Activated CD4-positive, CD25-positive, alpha-beta regulatory T cell treated with anti-CD3 and anti-CD28 coated beads, Interleukin-2, amount 50 U/mL, for 24 hours (primary cell): ENCODE measurements around the gene CRYGN.

Source experiments
- ATAC-seq, 2 donors: fragments of 150-1000 bp; cut with Tn5 transposase; one replicate each; pipeline ENCODE4 v1.10.0; 2021; ENCODE audit warnings: mild to moderate bottlenecking in 1 of 2, moderate library complexity in 1 of 2

Gene CRYGN

GRCh38 chr7:151439855-151440798 lies at the start of gene CRYGN:
Gene CRYGN (minus strand): TSS chr7:151440141. CDS start chr7:151439917, 224 bp downstream.
- ATAC-seq = no peak

- no peak for ATAC-seq
These were observed 49.6 kb upstream of the CRYGN start for GRCh38 chr7:151489498-151489897.

- ATAC-seq = no peak
These were observed 48.2 kb upstream of the CRYGN start for GRCh38 chr7:151488096-151488495.

DNA sequence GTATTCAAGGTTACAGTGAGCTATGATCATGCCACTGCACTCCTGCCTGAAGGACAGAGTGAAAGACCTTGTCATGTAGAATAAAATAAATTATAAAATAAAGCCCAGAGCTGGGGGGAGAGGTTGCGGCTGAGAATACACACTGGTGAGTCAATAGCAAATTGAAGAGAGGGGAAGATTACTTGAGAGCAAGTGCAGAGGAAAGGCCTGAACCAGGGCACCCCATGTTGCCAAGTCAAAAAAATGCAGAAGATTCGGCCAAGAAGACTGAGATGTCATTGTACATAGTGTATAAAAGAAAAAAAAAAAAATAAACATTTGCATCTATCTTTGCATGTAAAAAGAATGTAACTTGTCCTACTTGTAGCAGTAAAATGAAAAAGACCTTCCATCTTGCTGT lies 47.3 kb upstream of the CRYGN start:
- ATAC-seq = no peak

GRCh38 chr7:151486074-151486473 lies 46.1 kb upstream of the CRYGN start:
- ATAC-seq = no peak

DNA sequence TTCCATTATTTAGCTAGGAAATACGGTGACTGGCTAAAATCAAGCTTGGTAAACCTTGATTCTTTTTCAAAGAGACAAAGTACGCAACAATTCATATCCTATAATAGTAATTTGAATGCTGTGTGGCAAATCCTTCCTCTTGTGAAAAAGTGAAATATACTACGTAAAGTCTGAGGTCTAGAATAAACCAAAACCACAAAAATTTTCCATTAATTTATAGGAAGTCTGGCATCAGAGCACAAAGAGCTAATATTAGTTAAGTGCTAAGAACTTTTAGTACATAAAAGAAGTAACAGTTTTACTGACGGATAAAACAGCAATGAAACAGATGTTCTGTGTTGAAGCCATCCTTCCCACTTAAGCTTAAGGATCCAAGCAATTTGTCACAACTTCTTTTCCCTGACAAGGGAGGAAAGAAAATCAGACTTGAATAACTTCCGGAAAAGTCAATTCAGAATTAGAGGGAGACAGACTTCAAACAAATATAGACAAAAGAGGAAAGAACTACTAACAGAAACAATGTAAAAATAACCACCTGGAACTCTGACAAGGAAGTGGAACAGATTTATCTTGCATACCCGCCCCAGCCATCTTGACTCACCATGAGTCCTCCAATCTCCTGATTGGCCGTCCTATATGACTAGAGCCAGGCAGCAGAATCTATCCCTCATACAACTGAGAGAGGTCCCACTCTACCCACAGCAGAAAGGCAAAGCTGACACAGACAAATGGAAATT lies 45.2 kb upstream of the CRYGN start:
- peak; percentile 58 to 77 for ATAC-seq

- ATAC-seq = no peak
These were observed 43.7 kb upstream of the CRYGN start for GRCh38 chr7:151483711-151483983.

DNA sequence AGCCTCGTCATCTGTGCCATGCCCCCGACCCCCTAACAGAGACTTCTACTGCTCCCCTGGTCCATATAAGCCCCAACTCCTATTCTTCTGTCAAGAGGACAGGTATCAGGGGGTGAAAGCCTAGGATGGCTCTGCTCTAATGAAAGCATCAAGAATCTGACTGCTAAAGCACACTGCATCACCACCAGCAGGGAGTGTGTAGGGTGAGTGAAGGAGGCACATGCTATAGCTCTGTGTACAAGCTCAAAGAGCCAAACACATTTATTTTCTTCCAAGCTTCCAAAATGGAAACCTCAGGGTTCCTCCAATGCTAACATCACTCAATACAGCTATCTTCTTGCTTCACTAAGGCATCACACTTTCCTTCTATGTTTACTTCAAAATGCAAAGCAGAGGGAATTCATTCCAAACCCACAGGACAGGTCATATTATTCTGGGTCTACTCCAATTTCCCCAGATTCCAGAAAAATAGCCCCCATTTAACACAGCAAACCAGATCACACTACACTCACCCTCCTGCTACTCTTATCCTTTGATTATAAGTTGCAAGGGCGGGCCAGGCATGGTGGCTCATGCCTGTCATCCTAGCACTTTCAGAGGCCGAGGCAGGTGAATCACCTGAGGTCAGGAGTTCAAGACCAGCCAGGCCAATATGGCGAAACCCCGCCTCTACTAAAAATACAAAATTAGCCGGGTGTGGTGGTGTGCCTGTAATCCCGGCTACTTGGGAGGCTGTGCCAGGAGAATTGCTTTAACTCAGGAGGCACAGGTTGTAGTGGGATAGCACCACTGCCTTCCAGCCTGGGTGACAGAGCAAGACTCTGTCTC lies 43.2 kb upstream of the CRYGN start:
- ATAC-seq = no peak

DNA sequence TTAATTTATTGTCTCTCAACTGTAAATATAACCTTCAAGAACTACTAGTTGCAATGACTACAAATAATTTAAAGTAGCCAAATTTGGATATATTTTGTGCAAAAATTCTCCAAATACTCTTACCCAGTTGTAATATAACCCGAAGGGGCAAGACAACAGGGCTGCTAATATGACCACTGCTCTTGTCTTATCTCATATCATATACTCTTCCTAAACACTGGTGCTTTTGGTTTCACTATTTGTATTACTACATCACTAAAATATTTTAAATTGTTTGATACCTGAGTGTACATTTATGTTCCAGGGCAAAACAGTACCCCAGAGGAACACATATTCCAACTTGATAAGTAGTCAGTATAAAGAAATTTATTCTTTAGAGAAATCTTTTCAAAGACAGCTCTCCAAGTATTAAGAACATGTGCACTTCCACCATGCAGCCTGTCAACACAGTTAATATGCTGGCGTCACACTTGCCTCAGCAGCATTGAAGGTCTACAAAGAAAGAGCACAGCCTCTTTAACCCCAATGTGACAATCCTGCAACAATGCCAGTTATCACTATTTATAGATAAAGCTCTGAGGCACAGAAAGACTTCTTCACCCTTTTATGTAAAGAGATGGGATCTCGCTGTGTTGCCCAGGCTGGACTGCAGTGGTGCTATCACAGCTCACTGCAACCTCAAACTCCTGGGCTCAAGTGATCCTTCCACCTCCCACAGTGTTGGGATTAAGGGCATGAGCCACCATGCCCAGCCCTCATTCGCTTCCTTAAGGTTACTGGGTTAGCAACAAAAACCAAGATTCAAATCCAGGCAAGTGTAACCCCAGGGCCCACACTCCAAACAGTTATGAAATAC lies 41.9 kb upstream of the CRYGN start:
- peak in 1 of 2 donors; percentile 47 for ATAC-seq

- no peak for ATAC-seq
These were observed 37.9 kb upstream of the CRYGN start for GRCh38 chr7:151477867-151478266.

GRCh38 chr7:151472644-151473380 lies 32.9 kb upstream of the CRYGN start:
- peak in 1 of 2 donors; percentile 10 for ATAC-seq

GRCh38 chr7:151470711-151471110 lies 30.8 kb upstream of the CRYGN start:
- no peak for ATAC-seq

DNA sequence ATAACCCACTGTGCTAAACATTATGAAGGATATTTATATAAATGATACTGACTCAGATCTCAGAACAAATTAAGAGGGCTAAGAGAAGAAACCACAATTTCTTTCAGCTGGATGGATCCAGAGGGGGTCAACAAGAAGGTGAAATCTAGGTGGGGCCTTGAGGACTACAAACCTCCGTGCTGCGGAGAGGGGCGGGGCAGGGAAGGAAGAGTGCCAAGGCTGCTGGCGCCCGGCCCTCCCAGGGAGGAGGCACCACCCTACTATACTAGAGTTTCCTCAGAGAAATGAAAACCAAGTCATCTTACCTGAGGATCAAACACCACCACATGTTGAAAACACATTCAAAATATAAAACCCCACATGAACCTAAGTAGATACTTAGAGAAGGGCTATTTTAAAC lies 29.3 kb upstream of the CRYGN start:
- no peak for ATAC-seq

- no peak for ATAC-seq
These were observed 28.5 kb upstream of the CRYGN start for GRCh38 chr7:151468217-151469018.

DNA sequence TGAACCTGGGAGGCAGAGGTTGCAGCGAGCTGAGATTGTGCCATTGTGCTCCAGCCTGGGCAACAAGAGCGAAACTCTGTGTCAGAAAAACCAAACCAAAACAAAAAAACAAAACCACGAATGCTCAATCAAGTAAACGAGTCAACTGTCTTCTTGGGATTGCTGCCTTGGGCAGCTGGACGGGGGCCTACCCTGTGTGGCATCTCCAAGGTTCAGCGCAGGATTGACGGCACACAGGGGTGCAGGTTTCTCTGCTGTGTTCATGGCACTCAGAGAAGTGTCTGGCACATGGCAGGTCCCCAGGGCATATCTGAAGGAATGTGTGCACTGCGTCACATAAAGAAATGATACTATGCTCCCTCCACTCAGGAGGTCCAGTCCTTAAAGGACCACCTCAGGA lies 25.2 kb upstream of the CRYGN start:
- ATAC-seq = no peak

GRCh38 chr7:151462306-151462779 lies 22.4 kb upstream of the CRYGN start:
- ATAC-seq = no peak

GRCh38 chr7:151461942-151462230 lies 21.9 kb upstream of the CRYGN start:
- no peak for ATAC-seq

GRCh38 chr7:151461096-151461941 lies 21.4 kb upstream of the CRYGN start:
- ATAC-seq = no peak

GRCh38 chr7:151460474-151460855 lies 20.5 kb upstream of the CRYGN start:
- no peak for ATAC-seq
